ENCODE data around the gene NECAB3. TPM values are rescaled to one million over a fixed set of nuclear protein-coding genes. Genes with fewer than 3 reads are reported as not detected.
A peak's percentile ranks its signal among the peaks of the same experiment; 100 is the strongest.

NECAB3 gene
- total RNA-seq, 1 donor from 2014 or later = 146 TPM

DNA sequence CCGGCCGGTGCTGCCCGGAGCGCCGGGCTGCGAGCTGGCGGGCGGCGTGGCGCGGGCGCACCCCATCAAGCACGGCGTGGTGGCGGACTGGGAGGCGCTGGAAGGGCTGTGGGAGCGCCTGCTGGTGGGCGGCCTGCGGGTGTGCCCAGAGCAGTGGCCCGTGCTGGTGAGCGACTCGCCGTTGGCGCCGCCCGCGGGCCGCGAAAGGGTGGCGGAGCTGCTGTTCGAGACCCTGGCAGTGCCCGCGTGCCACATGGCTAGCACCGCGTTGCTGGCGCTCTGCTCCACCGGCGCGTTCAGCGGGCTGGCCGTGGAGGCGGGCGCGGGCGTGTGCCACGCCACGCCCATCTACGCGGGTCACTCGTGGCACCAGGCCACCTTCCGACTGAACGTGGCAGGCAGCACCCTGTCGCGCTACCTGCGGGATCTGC is 7.0 kb downstream of the NECAB3 start:
- Mint-ChIP-seq H3K27ac (ENCODE audit: unreplicated experiment) (no peak overlapping the region), H3K36me3 (ENCODE audit: unreplicated experiment) (no peaks in the 10 kb centered on the region), H3K4me1 (ENCODE audit: low read depth, unreplicated experiment) (peaks cover 34% of the 10 kb centered on the region), H3K9me3 (ENCODE audit: unreplicated experiment) (peaks cover 21% of the 10 kb centered on the region), H3K4me3 (ENCODE audit: unreplicated experiment) (peak overlapping the region; percentile 76), H3K27me3 (ENCODE audit: unreplicated experiment) (peaks cover 7% of the 10 kb centered on the region)
- DNase-seq = no peak
- TF ChIP-seq, protein P1, sequence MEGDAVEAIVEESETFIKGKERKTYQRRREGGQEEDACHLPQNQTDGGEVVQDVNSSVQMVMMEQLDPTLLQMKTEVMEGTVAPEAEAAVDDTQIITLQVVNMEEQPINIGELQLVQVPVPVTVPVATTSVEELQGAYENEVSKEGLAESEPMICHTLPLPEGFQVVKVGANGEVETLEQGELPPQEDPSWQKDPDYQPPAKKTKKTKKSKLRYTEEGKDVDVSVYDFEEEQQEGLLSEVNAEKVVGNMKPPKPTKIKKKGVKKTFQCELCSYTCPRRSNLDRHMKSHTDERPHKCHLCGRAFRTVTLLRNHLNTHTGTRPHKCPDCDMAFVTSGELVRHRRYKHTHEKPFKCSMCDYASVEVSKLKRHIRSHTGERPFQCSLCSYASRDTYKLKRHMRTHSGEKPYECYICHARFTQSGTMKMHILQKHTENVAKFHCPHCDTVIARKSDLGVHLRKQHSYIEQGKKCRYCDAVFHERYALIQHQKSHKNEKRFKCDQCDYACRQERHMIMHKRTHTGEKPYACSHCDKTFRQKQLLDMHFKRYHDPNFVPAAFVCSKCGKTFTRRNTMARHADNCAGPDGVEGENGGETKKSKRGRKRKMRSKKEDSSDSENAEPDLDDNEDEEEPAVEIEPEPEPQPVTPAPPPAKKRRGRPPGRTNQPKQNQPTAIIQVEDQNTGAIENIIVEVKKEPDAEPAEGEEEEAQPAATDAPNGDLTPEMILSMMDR (IDR thresholded peaks at IDR 0.05; ENCODE audit: partially characterized antibody, unreplicated experiment) = no peak

DNA sequence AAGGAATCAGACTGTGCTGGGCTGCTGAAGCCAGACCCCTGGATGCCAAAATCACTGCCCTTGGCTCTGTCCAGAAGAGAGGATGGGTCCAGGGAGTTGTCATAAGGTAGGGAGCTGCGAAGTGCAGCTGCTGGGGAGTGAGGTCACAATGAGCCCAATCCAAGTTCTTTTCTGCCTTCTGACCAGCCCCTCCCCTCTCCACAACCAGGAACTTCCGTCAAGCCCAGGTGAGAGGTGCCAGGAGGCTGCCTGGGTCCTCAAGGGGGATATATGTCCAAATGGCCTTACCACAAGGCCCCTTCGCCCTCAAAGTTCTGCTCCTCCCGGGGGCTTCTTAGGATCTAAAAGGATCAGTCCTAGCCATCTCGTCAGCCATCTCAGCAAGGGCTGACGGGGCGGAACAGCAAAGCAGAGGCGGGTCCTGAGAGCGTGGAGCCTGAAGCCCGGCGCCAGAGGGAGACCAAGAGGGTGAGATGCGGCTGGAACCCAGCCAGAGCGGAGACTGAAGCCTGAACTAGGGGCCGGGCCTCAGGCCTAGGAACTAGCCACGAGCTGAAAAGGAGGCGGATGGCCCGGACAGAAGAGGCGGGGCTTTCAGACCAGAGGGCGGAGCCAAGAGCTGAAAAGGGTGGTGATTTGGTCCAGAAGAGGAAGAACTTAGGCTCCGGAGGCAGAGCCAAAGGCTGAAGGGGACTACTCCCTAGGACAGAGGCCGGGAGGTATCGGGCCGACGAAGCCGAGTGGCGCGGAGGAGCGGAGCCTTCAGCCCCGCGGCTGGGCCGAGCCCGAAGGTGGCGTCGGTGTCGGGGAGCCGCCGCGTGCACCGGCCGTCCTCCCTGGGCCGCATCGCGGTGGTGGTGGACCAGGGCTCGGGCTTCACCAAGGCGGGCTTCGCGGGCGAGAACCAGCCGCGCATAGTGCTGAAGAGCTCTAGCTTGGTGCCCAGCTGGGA is 7.7 kb downstream of the NECAB3 start, which contains the start of gene ACTL10:
Gene ACTL10 (plus strand): TSS at position 651 of the 952 bp plus-strand sequence. CDS start 555 bp downstream, outside the sequence.
- DNase-seq = peak; percentile 91
- peak within 1 kb of the TSS; percentile 91 for H3K4me3 Mint-ChIP-seq (ENCODE audit: unreplicated experiment)
- TF ChIP-seq, protein P1 (IDR thresholded peaks at IDR 0.05; ENCODE audit: partially characterized antibody, unreplicated experiment) = no peak
- H3K9me3 Mint-ChIP-seq (ENCODE audit: unreplicated experiment) = peaks cover 23% of the 10 kb centered on the region
- H3K4me1 Mint-ChIP-seq (ENCODE audit: low read depth, unreplicated experiment) = peaks cover 29% of the 10 kb centered on the region
- no peaks in the 10 kb centered on the region for H3K36me3 Mint-ChIP-seq (ENCODE audit: unreplicated experiment)
- H3K27me3 Mint-ChIP-seq (ENCODE audit: unreplicated experiment) = peaks cover 7% of the 10 kb centered on the region
- H3K27ac Mint-ChIP-seq (ENCODE audit: unreplicated experiment) = peak within 1 kb of the TSS; percentile 68

DNA sequence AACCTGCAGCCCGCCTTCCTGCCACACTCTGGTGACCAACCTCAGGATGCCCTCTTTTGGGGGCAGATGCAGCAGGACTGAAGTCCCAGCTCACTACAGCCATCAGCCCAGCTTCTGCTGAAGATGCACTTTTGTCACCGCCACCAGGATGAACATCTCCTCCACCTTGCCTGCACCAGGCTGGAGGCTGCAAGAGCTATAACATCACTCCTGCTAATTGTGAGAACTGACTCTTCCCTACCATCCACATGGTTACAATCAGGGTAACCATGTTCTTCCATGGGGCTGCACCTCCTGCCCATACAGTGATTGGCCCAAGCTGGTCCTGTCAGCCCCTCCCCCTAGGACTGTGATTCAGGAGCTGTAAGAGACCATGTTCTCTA is 9.5 kb downstream of the NECAB3 start:
- H3K4me3 Mint-ChIP-seq (ENCODE audit: unreplicated experiment) = peak overlapping the region; percentile 85
- H3K27me3 Mint-ChIP-seq (ENCODE audit: unreplicated experiment) = peaks cover 7% of the 10 kb centered on the region
- peak overlapping the region; percentile 77 for H3K27ac Mint-ChIP-seq (ENCODE audit: unreplicated experiment)
- H3K36me3 Mint-ChIP-seq (ENCODE audit: unreplicated experiment) = no peaks in the 10 kb centered on the region
- H3K4me1 Mint-ChIP-seq (ENCODE audit: low read depth, unreplicated experiment) = peaks cover 25% of the 10 kb centered on the region
- peaks cover 20% of the 10 kb centered on the region for H3K9me3 Mint-ChIP-seq (ENCODE audit: unreplicated experiment)
- DNase-seq = no peak
- TF ChIP-seq, protein P1 (IDR thresholded peaks at IDR 0.05; ENCODE audit: partially characterized antibody, unreplicated experiment) = no peak

- TF ChIP-seq, protein P1 (IDR thresholded peaks at IDR 0.05; ENCODE audit: partially characterized antibody, unreplicated experiment) = no peak
- Mint-ChIP-seq H3K4me1 (ENCODE audit: low read depth, unreplicated experiment) (peaks cover 22% of the 10 kb centered on the region), H3K27ac (ENCODE audit: unreplicated experiment) (peak overlapping the region; percentile 77), H3K27me3 (ENCODE audit: unreplicated experiment) (peaks cover 7% of the 10 kb centered on the region), H3K9me3 (ENCODE audit: unreplicated experiment) (peaks cover 20% of the 10 kb centered on the region), H3K4me3 (ENCODE audit: unreplicated experiment) (peak overlapping the region; percentile 85), H3K36me3 (ENCODE audit: unreplicated experiment) (no peaks in the 10 kb centered on the region)
- no peak for DNase-seq
These were observed 10.0 kb downstream of the NECAB3 start for GRCh38 chr20:33664085-33664761.
